Erythroblast (primary cell): ENCODE data around the gene DAB2IP.

ENCODE experiments used
- GATA1 ChIP-seq: IDR thresholded peaks from 2 replicates; pipeline ENCODE4 v1.6.1; 2011; ENCODE audit warnings: low read depth, mild to moderate bottlenecking, control low read depth, low read length, moderate library complexity
- POLR2A ChIP-seq: IDR thresholded peaks from 2 replicates; pipeline ENCODE4 v1.6.1; 2011; ENCODE audit warnings: mild to moderate bottlenecking, low read length

DNA sequence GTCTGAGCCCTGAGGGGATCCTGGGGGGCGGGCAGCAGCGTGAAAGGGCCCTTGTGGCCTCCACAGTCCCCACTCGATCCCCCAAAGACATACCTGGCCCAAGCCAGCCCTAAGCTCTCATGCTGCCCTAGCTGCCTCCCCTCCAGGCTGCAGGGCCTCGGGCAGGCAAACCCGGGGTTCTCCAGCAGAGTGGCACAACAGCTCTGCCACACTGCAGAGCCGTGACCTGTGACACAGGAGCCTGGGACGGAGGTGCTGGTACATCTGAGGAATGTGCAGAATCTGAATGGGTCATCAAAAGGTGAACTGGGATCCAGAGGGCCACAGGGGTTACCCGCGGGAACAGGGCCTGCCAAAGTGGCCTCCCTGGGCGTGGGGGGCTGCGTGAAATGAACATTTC, 163.2 kb downstream of the DAB2IP start:
- TF ChIP-seq POLR2A (no peak), GATA1 (no peak)
